GM12878 (cell line): ENCODE measurements around the gene IL4. TPM values are rescaled to one million over a fixed set of nuclear protein-coding genes. Genes with fewer than 3 reads are reported as not detected.

Experiments used
- ATAC-seq: fragments of 200-7000 bp; cut with Tn5 transposase; 3 replicates; pipeline ENCODE4 v1.9.1; 2020; ENCODE audit warnings: mild to moderate bottlenecking, moderate library complexity
- BruUV-seq: library from RNA; stranded (reverse); fragments of 400-500 nt; replicated peaks from 2 replicates; lab custom pipeline; 2021; lab: Mats Ljungman, UMichigan
- CTCF ChIA-PET: fragments of 300-600 bp; sonication (Branson Sonifier 250); formaldehyde crosslinking; extraction: SDS; loops from one replicate; lab custom pipeline; 2021; ENCODE audit warnings: inconsistent platforms; lab: Yijun Ruan, JAX
- POLR2A ChIA-PET: fragments of 350-600 bp; formaldehyde crosslinking; extraction: SDS; loops from one replicate; lab custom pipeline; 2021; ENCODE audit warnings: inconsistent platforms; lab: Charles Lee
- RAD21 ChIA-PET: fragments of 300-600 bp; sonication (Branson Sonifier 250); formaldehyde crosslinking; loops from one replicate; lab custom pipeline; 2023; ENCODE audit warnings: antibody characterized with exemption; ENCODE audit not compliant: unreplicated experiment; lab: Charles Lee
- SMC1A ChIA-PET: fragments of 300-600 bp; sonication (Branson Sonifier 250); formaldehyde crosslinking; loops from one replicate; lab custom pipeline; 2023; ENCODE audit not compliant: unreplicated experiment, uncharacterized antibody; lab: Charles Lee
- DNase-seq: peaks from one replicate; pipeline ENCODE4 v3.0.0-alpha.2; 2011; ENCODE audit warnings: low read depth, low spot score
- FAIRE-seq: peaks from 3 replicates; lab custom pipeline; 2011; peaks lifted over from hg19 to GRCh38; lab: Jason Lieb, UNC
- H2AFZ ChIP-seq: 2 replicates; pipeline ENCODE4 v1.6.0; 2011; ENCODE audit warnings: low read depth, low read length, control low read depth; ENCODE audit not compliant: control insufficient read depth
- H3K27ac ChIP-seq: 2 replicates; pipeline ENCODE4 v1.5.1; 2011; ENCODE audit warnings: control low read depth; ENCODE audit not compliant: control insufficient read depth, insufficient read depth
- H3K27me3 ChIP-seq, 2 experiments: replicated peaks in 1 of 2; 2 replicates each; pipeline versions ENCODE4 v1.6.0 to v1.6.1; 2011; ENCODE audit warnings: low read length in 1 of 2; ENCODE audit not compliant: control insufficient read depth in 2 of 2, insufficient read depth in 2 of 2
- H3K36me3 ChIP-seq, 2 experiments: 2 replicates each; pipeline ENCODE4 v1.5.1; 2011; ENCODE audit warnings: low read length in 1 of 2; ENCODE audit not compliant: control insufficient read depth in 2 of 2, insufficient read depth in 2 of 2
- H3K4me1 ChIP-seq: 2 replicates; pipeline ENCODE4 v1.6.1; 2011; ENCODE audit warnings: mild to moderate bottlenecking, low read length, moderate library complexity, mixed read lengths; ENCODE audit not compliant: control insufficient read depth, insufficient read depth
- H3K4me2 ChIP-seq: 2 replicates; pipeline ENCODE4 v1.6.0; 2011; ENCODE audit warnings: control low read depth; ENCODE audit not compliant: control insufficient read depth, insufficient read depth
- H3K4me3 ChIP-seq: fragments of 200-600 bp; sonication (generic); 2 replicates; pipeline ENCODE4 v1.5.1; 2016
- H3K79me2 ChIP-seq: 2 replicates; pipeline ENCODE4 v1.6.0; 2011; ENCODE audit warnings: low read length; ENCODE audit not compliant: control insufficient read depth, insufficient read depth
- H3K9ac ChIP-seq: 2 replicates; pipeline ENCODE4 v1.8.0; 2011; ENCODE audit warnings: low read length, control low read depth, mixed read lengths; ENCODE audit not compliant: control insufficient read depth, insufficient read depth
- H3K9me3 ChIP-seq: replicated peaks from 3 replicates; pipeline ENCODE4 v1.5.1; 2011; ENCODE audit warnings: mild to moderate bottlenecking, low read length; ENCODE audit not compliant: control insufficient read depth, insufficient read depth
- H4K20me1 ChIP-seq: 2 replicates; pipeline ENCODE4 v1.6.0; 2011; ENCODE audit not compliant: control insufficient read depth, insufficient read depth
- NRF1 ChIP-seq: conservative IDR thresholded peaks from 2 replicates; pipeline ENCODE4 v1.6.1; 2011; ENCODE audit warnings: mild to moderate bottlenecking, low read depth, low read length, improper control_type of control experiment
- RELA ChIP-seq: fragments of 450-650 bp; IDR thresholded peaks from 2 replicates; pipeline ENCODE4 v1.8.0; 2014; ENCODE audit warnings: borderline replicate concordance; ENCODE audit not compliant: partially characterized antibody
- RFX5 ChIP-seq: IDR thresholded peaks from 2 replicates; pipeline ENCODE4 v1.6.1; 2011; ENCODE audit warnings: low read depth, low read length, improper control_type of control experiment
- SUPT20H ChIP-seq: IDR thresholded peaks from 2 replicates; pipeline ENCODE4 v1.6.1; 2011; ENCODE audit warnings: low read depth, mild to moderate bottlenecking, low read length, moderate library complexity, borderline replicate concordance; ENCODE audit not compliant: control insufficient read depth
- ZBTB33 ChIP-seq: fragments of 450-650 bp; IDR thresholded peaks from 2 replicates; pipeline ENCODE4 v1.6.1; 2017; ENCODE audit warnings: mild to moderate bottlenecking
- ZNF24 ChIP-seq: fragments of 450-650 bp; IDR thresholded peaks from 2 replicates; pipeline ENCODE4 v1.6.1; 2017; ENCODE audit warnings: antibody characterized with exemption, mild to moderate bottlenecking
- WGBS: methylation state at CpG from one replicate; pipeline ENCODE4 v1.1.6; 2016; ENCODE audit warnings: low lambda C conversion rate; ENCODE audit not compliant: insufficient replicate concordance, insufficient coverage; ENCODE audit errors: missing lambda C conversion rate; 5-methylcytosine and 5-hydroxymethylcytosine counted together
- in situ Hi-C: fragments of 300-500 bp; cut with MboI; formaldehyde crosslinking; loops from 9 replicates; pipeline ENCODE4 v1.14.3; 2018; ENCODE audit warnings: mixed read lengths
- intact Hi-C: fragments of 100-400 bp; cut with micrococcal nuclease; formaldehyde crosslinking; loops from one replicate; pipeline ENCODE4 v1.14.2; 2022; ENCODE audit not compliant: unreplicated experiment
- polyA plus RNA-seq, 11 experiments: library from polyadenylated mRNA; depleted of rRNA in 4 of 11; unstranded in 6 of 11; stranded (reverse) in 5 of 11; fragments of >200 nt; fragmentation: Nextera tagmentation in 4 of 11; fragmentation: Illumina TruSeq in 1 of 11; extraction: Ambion mirVana in 4 of 11; extraction: Trizol in 1 of 11; gene quantifications; 1 replicate in 1 of 11; 2 replicates in 10 of 11; pipeline versions ENCODE4 v1.2.1 to v1.2.3, GENCODE V29; 2011 to 2016; ENCODE audit warnings: inconsistent platforms in 2 of 11, missing spikeins in 2 of 11, low read depth in 1 of 11
- total RNA-seq, 4 experiments: library from RNA; depleted of rRNA in 3 of 4; stranded (reverse); fragments of >200 nt in 3 of 4; fragmentation: Illumina TruSeq in 1 of 4; extraction: Trizol in 1 of 4; gene quantifications; 2 replicates each; pipeline versions ENCODE4 v1.2.1 to v1.2.3, GENCODE V29; 2013 to 2021
- TF ChIP-seq, protein P1 (sequence below): fragments of 450-650 bp; IDR thresholded peaks from 2 replicates; pipeline ENCODE4 v1.6.1; 2018; ENCODE audit warnings: mild to moderate bottlenecking, low read depth, moderate library complexity; ENCODE audit not compliant: partially characterized antibody
- TF ChIP-seq, protein P2 (sequence below): fragments of 450-650 bp; IDR thresholded peaks from 2 replicates; pipeline ENCODE4 v1.6.1; 2017; ENCODE audit warnings: mild to moderate bottlenecking, low read depth, inconsistent platforms; ENCODE audit not compliant: poor library complexity, severe bottlenecking

The IL4 gene
- total and polyA plus RNA-seq, 10 of the 15 experiments (the other 5 are each of a cell fraction or from before 2014, with no cell fraction given): 0.20 to 0.80 (median 0.50) TPM; not detected in 7

DNA sequence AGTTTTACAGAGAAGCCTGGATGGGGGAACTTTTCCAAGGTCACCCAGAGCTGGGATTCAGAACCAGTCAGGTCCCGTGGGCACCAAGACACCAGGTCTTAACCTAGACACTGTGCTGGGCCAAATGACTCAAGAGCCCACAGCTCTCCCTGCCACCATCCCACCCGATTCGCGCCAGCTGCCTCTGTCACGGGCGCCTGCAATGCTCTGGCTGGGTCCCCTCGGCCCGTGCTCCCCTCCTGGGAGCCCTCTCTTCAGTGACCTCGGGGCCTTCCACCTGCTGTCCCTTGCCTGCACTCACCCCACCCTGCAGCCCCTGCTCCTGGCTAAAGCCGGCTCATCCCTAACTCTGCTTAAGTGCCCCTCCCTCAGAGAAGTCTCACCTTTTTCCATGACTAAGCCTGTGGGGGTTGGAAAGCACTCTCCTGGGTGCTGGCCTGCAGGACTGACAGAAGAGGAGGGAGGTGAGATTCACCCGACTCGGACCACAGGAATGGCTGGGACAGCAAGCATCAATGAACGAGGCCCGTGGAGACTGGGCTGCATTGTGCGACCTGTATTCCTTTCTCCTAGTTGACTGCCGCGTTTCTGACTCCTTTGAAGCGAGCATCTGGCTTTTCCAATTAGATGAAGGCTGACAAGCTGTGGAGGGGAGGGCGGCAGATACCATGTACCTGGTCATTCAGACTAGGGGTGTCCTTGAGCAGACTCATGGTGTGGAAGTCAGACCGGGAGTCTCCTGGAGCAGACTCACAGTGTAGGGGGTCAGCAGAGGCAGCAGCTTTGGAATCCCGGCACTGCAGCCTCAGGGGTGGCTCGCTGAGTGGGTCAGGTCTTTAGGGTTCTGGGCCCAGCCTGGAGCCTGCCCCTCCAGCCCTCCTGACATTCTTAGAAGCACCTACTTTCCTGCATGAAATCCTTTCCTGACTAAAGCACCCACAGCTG lies 5.8 kb upstream of the IL4 start (continued):
- TF ChIP-seq, protein P1, sequence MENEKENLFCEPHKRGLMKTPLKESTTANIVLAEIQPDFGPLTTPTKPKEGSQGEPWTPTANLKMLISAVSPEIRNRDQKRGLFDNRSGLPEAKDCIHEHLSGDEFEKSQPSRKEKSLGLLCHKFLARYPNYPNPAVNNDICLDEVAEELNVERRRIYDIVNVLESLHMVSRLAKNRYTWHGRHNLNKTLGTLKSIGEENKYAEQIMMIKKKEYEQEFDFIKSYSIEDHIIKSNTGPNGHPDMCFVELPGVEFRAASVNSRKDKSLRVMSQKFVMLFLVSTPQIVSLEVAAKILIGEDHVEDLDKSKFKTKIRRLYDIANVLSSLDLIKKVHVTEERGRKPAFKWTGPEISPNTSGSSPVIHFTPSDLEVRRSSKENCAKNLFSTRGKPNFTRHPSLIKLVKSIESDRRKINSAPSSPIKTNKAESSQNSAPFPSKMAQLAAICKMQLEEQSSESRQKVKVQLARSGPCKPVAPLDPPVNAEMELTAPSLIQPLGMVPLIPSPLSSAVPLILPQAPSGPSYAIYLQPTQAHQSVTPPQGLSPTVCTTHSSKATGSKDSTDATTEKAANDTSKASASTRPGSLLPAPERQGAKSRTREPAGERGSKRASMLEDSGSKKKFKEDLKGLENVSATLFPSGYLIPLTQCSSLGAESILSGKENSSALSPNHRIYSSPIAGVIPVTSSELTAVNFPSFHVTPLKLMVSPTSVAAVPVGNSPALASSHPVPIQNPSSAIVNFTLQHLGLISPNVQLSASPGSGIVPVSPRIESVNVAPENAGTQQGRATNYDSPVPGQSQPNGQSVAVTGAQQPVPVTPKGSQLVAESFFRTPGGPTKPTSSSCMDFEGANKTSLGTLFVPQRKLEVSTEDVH: no peak
- TF ChIP-seq SUPT20H: no peak

DNA sequence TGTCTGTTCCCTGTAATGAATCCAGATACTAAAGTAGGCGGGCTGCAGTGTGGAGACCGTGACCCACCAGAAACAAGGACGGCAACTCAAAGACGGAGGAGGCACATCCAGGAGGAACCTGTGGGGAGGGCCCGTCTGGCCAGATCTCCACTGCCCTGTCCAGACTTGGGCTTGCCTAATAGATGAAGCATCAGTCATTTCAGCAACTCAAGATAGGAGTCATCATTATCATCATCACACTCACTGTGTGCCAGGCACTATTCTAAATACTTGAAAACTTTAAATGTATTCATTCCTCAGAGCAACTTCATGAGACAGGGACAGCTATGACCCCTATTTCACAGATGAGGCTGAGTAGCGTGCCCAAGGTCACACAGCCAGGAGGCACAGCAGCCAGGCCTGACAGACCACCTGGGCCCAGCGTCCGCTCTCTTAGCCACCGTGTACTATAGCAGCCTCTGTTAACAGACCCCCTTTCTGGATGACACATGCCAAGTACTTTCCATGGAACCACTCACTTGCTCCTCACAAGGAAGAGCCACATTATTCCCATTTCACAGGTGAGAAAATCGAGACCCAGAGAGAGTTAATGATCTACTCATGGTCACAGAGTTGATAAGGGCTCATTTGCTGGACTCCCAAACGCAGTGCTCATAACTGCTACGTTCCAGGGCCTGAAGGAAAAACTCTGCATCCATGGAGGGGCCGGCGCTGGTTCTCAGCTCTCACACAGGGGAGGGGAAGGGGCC lies 4.9 kb upstream of the IL4 start:
- H3K36me3 ChIP-seq: no peaks in the 10 kb centered on the region
- H4K20me1 ChIP-seq: no peaks in the 10 kb centered on the region
- H3K9ac ChIP-seq: no peak overlapping the region
- ChIA-PET SMC1A (interaction anchor here (11.4 kb wide), 1 partner anchor 7 kb away, joined by 156 read pairs; the partner anchor contains the start of gene IL13), POLR2A (interaction anchor here (1.0 to 11.2 kb wide), 2 partner anchors 6 to 14 kb away, joined by 3 to 118 read pairs; partner anchors contain the start of gene IL13), CTCF (interaction anchor here (1.5 kb wide), 1 partner anchor 20 kb away, joined by 3 read pairs; no protein-coding TSS in a partner anchor), RAD21 (interaction anchor here (0.8 to 1.9 kb wide), 3 partner anchors 26 to 82 kb away, joined by 3 to 6 read pairs (median 3); no protein-coding TSS in a partner anchor)
- FAIRE-seq (no peak), DNase-seq (no peak), ATAC-seq (no peak)
- WGBS: 86% methylated on average over 14 of the region's 14 CpGs
- H2AFZ ChIP-seq: no peak overlapping the region
- H3K27ac ChIP-seq: no peak overlapping the region
- no peak overlapping the region for H3K4me2 ChIP-seq
- no peaks in the 10 kb centered on the region for H3K27me3 ChIP-seq
- H3K4me1 ChIP-seq: peaks cover 24% of the 10 kb centered on the region
- BruUV-seq: no TSS peak
- in situ Hi-C loops: no loop called here
- H3K79me2 ChIP-seq: no peaks in the 10 kb centered on the region
- no peaks in the 10 kb centered on the region for H3K9me3 ChIP-seq
- intact Hi-C loops: no loop called here
- no peak overlapping the region for H3K4me3 ChIP-seq
- TF ChIP-seq, protein P2, sequence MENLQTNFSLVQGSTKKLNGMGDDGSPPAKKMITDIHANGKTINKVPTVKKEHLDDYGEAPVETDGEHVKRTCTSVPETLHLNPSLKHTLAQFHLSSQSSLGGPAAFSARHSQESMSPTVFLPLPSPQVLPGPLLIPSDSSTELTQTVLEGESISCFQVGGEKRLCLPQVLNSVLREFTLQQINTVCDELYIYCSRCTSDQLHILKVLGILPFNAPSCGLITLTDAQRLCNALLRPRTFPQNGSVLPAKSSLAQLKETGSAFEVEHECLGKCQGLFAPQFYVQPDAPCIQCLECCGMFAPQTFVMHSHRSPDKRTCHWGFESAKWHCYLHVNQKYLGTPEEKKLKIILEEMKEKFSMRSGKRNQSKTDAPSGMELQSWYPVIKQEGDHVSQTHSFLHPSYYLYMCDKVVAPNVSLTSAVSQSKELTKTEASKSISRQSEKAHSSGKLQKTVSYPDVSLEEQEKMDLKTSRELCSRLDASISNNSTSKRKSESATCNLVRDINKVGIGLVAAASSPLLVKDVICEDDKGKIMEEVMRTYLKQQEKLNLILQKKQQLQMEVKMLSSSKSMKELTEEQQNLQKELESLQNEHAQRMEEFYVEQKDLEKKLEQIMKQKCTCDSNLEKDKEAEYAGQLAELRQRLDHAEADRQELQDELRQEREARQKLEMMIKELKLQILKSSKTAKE: no peak
- no peak for TF ChIP-seq RFX5
- no peak for TF ChIP-seq ZNF24
- no peak for TF ChIP-seq NRF1
- TF ChIP-seq ZBTB33: no peak
- no peak for TF ChIP-seq RELA
